Measurements from ENCODE around the gene SLC26A9.

SLC26A9 gene

DNA sequence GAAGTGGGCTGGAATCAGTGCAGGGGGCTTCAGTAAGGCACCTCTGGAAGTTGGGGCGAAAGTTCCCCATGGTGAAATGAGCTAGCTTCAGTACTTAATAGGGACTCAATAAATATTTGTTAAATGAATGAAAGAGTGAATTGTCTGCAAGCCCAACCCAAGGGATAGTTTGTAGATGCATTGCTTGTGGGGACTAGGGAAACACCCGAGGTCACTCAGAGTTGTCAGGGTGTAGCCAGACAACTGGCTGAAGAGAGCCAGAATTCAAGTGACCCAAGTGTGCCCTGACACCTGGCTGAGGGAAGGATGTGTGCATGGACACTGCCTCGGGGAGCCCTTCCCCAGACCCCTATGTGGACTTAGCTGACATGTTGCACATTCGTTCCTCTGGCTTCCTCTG lies 1.3 kb upstream of the SLC26A9 start (continued):
- TF ChIP-seq, protein P1, sequence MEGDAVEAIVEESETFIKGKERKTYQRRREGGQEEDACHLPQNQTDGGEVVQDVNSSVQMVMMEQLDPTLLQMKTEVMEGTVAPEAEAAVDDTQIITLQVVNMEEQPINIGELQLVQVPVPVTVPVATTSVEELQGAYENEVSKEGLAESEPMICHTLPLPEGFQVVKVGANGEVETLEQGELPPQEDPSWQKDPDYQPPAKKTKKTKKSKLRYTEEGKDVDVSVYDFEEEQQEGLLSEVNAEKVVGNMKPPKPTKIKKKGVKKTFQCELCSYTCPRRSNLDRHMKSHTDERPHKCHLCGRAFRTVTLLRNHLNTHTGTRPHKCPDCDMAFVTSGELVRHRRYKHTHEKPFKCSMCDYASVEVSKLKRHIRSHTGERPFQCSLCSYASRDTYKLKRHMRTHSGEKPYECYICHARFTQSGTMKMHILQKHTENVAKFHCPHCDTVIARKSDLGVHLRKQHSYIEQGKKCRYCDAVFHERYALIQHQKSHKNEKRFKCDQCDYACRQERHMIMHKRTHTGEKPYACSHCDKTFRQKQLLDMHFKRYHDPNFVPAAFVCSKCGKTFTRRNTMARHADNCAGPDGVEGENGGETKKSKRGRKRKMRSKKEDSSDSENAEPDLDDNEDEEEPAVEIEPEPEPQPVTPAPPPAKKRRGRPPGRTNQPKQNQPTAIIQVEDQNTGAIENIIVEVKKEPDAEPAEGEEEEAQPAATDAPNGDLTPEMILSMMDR (tag by site-specific recombination; IDR thresholded peaks at IDR 0.05), result no peak
- TF ChIP-seq GLIS2 (tag by site-specific recombination; IDR thresholded peaks at IDR 0.05) (no peak), ZNF394 (tag by site-specific recombination; IDR thresholded peaks at IDR 0.05; ENCODE audit: borderline replicate concordance) (no peak)

- H3K9me3 ChIP-seq (ENCODE audit: control insufficient read depth, insufficient read depth, low read depth, low read length), result no peaks in the 10 kb centered on the region
- CTCF ChIA-PET, result interaction anchor here (0.6 to 4.6 kb wide), 4 partner anchors 24 to 159 kb away, joined by 3 to 17 read pairs (median 4); no protein-coding TSS in a partner anchor
- peaks cover 8% of the 10 kb centered on the region for H3K4me1 ChIP-seq (ENCODE audit: control insufficient read depth, insufficient read depth, low read length)
- H3K4me3 ChIP-seq (ENCODE audit: low read depth, low read length), result no peak overlapping the region
- TF ChIP-seq EGR2 (tag by site-specific recombination; IDR thresholded peaks at IDR 0.05; ENCODE audit: low read depth), result peak; percentile 88
- TF ChIP-seq ZFHX2 (tag by site-specific recombination; conservative IDR thresholded peaks at IDR 0.05), result peak; percentile 84
- TF ChIP-seq, protein P2, sequence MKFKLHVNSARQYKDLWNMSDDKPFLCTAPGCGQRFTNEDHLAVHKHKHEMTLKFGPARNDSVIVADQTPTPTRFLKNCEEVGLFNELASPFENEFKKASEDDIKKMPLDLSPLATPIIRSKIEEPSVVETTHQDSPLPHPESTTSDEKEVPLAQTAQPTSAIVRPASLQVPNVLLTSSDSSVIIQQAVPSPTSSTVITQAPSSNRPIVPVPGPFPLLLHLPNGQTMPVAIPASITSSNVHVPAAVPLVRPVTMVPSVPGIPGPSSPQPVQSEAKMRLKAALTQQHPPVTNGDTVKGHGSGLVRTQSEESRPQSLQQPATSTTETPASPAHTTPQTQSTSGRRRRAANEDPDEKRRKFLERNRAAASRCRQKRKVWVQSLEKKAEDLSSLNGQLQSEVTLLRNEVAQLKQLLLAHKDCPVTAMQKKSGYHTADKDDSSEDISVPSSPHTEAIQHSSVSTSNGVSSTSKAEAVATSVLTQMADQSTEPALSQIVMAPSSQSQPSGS (tag by site-specific recombination; IDR thresholded peaks at IDR 0.05; ENCODE audit: low read depth), result no peak
- TF ChIP-seq ZNF221 (tag by site-specific recombination; IDR thresholded peaks at IDR 0.05; ENCODE audit: borderline replicate concordance), result no peak
- TF ChIP-seq OVOL3 (tag by site-specific recombination; IDR thresholded peaks at IDR 0.05), result no peak
- TF ChIP-seq MZF1 (tag by site-specific recombination; IDR thresholded peaks at IDR 0.05; ENCODE audit: borderline replicate concordance), result no peak
- POLR2A ChIA-PET, result no interaction called here
- no peaks in the 10 kb centered on the region for H3K36me3 ChIP-seq (ENCODE audit: control insufficient read depth in 2 of 2, insufficient read depth in 1 of 2, low read length in 2 of 2)
- no peak overlapping the region for H3K27ac ChIP-seq (ENCODE audit: extremely low read depth, low read depth, low read length)
Measured at GRCh38 chr1:205942631-205943159, 561 bp downstream of the SLC26A9 start.

GRCh38 chr1:205940710-205941109 lies 2.5 kb downstream of the SLC26A9 start:
- ChIA-PET CTCF (interaction anchor here (0.8 to 2.8 kb wide), 2 partner anchors 11 to 36 kb away, joined by 4 to 18 read pairs; no protein-coding TSS in a partner anchor), POLR2A (no interaction called here)
- Histone ChIP-seq H3K4me3 (ENCODE audit: low read depth, low read length) (no peak overlapping the region), H3K36me3 (ENCODE audit: control insufficient read depth in 2 of 2, insufficient read depth in 1 of 2, low read length in 2 of 2) (no peaks in the 10 kb centered on the region), H3K27ac (ENCODE audit: extremely low read depth, low read depth, low read length) (no peak overlapping the region), H3K9me3 (ENCODE audit: control insufficient read depth, insufficient read depth, low read depth, low read length) (no peaks in the 10 kb centered on the region), H3K4me1 (ENCODE audit: control insufficient read depth, insufficient read depth, low read length) (peaks cover 8% of the 10 kb centered on the region)
- TF ChIP-seq, protein P3, sequence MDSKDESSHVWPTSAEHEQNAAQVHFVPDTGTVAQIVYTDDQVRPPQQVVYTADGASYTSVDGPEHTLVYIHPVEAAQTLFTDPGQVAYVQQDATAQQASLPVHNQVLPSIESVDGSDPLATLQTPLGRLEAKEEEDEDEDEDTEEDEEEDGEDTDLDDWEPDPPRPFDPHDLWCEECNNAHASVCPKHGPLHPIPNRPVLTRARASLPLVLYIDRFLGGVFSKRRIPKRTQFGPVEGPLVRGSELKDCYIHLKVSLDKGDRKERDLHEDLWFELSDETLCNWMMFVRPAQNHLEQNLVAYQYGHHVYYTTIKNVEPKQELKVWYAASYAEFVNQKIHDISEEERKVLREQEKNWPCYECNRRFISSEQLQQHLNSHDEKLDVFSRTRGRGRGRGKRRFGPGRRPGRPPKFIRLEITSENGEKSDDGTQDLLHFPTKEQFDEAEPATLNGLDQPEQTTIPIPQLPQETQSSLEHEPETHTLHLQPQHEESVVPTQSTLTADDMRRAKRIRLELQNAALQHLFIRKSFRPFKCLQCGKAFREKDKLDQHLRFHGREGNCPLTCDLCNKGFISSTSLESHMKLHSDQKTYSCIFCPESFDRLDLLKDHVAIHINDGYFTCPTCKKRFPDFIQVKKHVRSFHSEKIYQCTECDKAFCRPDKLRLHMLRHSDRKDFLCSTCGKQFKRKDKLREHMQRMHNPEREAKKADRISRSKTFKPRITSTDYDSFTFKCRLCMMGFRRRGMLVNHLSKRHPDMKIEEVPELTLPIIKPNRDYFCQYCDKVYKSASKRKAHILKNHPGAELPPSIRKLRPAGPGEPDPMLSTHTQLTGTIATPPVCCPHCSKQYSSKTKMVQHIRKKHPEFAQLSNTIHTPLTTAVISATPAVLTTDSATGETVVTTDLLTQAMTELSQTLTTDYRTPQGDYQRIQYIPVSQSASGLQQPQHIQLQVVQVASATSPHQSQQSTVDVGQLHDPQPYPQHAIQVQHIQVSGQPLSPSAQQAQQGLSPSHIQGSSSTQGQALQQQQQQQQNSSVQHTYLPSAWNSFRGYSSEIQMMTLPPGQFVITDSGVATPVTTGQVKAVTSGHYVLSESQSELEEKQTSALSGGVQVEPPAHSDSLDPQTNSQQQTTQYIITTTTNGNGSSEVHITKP (tag by site-specific recombination; IDR thresholded peaks at IDR 0.05), result 0 out of 2 replicates have a peak, but pooled peaks have one; percentile 36
- TF ChIP-seq, protein P4, sequence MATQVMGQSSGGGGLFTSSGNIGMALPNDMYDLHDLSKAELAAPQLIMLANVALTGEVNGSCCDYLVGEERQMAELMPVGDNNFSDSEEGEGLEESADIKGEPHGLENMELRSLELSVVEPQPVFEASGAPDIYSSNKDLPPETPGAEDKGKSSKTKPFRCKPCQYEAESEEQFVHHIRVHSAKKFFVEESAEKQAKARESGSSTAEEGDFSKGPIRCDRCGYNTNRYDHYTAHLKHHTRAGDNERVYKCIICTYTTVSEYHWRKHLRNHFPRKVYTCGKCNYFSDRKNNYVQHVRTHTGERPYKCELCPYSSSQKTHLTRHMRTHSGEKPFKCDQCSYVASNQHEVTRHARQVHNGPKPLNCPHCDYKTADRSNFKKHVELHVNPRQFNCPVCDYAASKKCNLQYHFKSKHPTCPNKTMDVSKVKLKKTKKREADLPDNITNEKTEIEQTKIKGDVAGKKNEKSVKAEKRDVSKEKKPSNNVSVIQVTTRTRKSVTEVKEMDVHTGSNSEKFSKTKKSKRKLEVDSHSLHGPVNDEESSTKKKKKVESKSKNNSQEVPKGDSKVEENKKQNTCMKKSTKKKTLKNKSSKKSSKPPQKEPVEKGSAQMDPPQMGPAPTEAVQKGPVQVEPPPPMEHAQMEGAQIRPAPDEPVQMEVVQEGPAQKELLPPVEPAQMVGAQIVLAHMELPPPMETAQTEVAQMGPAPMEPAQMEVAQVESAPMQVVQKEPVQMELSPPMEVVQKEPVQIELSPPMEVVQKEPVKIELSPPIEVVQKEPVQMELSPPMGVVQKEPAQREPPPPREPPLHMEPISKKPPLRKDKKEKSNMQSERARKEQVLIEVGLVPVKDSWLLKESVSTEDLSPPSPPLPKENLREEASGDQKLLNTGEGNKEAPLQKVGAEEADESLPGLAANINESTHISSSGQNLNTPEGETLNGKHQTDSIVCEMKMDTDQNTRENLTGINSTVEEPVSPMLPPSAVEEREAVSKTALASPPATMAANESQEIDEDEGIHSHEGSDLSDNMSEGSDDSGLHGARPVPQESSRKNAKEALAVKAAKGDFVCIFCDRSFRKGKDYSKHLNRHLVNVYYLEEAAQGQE (tag by site-specific recombination; IDR thresholded peaks at IDR 0.05), result no peak
